HepG2 (cell line): ENCODE data around the gene RNF213. TPM values are rescaled to one million over a fixed set of nuclear protein-coding genes. Genes with fewer than 3 reads are reported as not detected.

Experiments
- ATF1 ChIP-seq: IDR thresholded peaks from 2 replicates; pipeline ENCODE4 v1.6.1; 2016; ENCODE audit warnings: mild to moderate bottlenecking, control low read depth
- HES4 ChIP-seq: sonication (generic); formaldehyde crosslinking; IDR thresholded peaks from 2 replicates; pipeline ENCODE4 v1.9.0; 2021; ENCODE audit warnings: mild to moderate bottlenecking, missing genetic modification reagents, borderline replicate concordance
- MEF2D ChIP-seq: sonication (generic); formaldehyde crosslinking; IDR thresholded peaks from 2 replicates; pipeline ENCODE4 v1.5.1; 2020; ENCODE audit warnings: mild to moderate bottlenecking, missing genetic modification reagents
- MIXL1 ChIP-seq: IDR thresholded peaks from 2 replicates; pipeline ENCODE4 v1.6.1; 2016
- MTA3 ChIP-seq: sonication (generic); formaldehyde crosslinking; IDR thresholded peaks from 2 replicates; pipeline ENCODE4 v1.4.0; 2020; ENCODE audit warnings: missing genetic modification reagents
- MYNN ChIP-seq: sonication (generic); formaldehyde crosslinking; IDR thresholded peaks from 2 replicates; pipeline ENCODE4 v1.4.0; 2020; ENCODE audit warnings: mild to moderate bottlenecking, low read depth, missing genetic modification reagents
- ZNF264 ChIP-seq: sonication (generic); formaldehyde crosslinking; IDR thresholded peaks from 2 replicates; pipeline ENCODE4 v1.4.0; 2020; ENCODE audit warnings: missing genetic modification reagents
- ZNF546 ChIP-seq: sonication (generic); formaldehyde crosslinking; conservative IDR thresholded peaks from 2 replicates; pipeline ENCODE4 v1.8.1; 2023; ENCODE audit warnings: mild to moderate bottlenecking, missing genetic modification reagents
- ZNF556 ChIP-seq: sonication (generic); formaldehyde crosslinking; IDR thresholded peaks from 2 replicates; pipeline ENCODE4 v1.4.0; 2020; ENCODE audit warnings: mild to moderate bottlenecking, missing genetic modification reagents, borderline replicate concordance
- ZSCAN31 ChIP-seq: sonication (generic); formaldehyde crosslinking; IDR thresholded peaks from 2 replicates; pipeline ENCODE4 v1.5.0; 2020; ENCODE audit warnings: low read depth, mild to moderate bottlenecking, missing genetic modification reagents
- polyA plus RNA-seq, 8 experiments: library from polyadenylated mRNA; depleted of rRNA in 3 of 8; stranded (reverse) in 7 of 8; unstranded in 1 of 8; fragments of >200 nt; fragmentation: Illumina TruSeq in 4 of 8; extraction: Trizol in 4 of 8; gene quantifications; 2 replicates each; pipeline versions ENCODE4 v1.2.1 to v1.2.3, GENCODE V29; 2011 to 2016; ENCODE audit warnings: low read depth in 4 of 8, missing spikeins in 1 of 8, mixed read lengths in 1 of 8; ENCODE audit not compliant: insufficient read depth in 1 of 8
- total RNA-seq, 5 experiments: library from RNA; depleted of rRNA; stranded (reverse); fragments of >200 nt; fragmentation: Illumina TruSeq; extraction: Trizol; gene quantifications; 2 replicates each; pipeline ENCODE4 v1.2.3, GENCODE V29; 2016; ENCODE audit warnings: low read depth in 1 of 5
- TF ChIP-seq, protein P1 (sequence below): sonication (generic); formaldehyde crosslinking; IDR thresholded peaks from 2 replicates; pipeline ENCODE4 v1.8.0; 2022; ENCODE audit warnings: missing genetic modification reagents, mild to moderate bottlenecking, inconsistent platforms, borderline replicate concordance
- TF ChIP-seq, protein P2 (sequence below): sonication (generic); formaldehyde crosslinking; IDR thresholded peaks from 2 replicates; pipeline ENCODE4 v1.4.0; 2020; ENCODE audit warnings: mild to moderate bottlenecking, missing genetic modification reagents
- TF ChIP-seq, protein P3 (sequence below): IDR thresholded peaks from 2 replicates; pipeline ENCODE4 v1.6.1; 2012; ENCODE audit warnings: low read length, improper control_type of control experiment
- TF ChIP-seq, protein P4 (sequence below): sonication (generic); formaldehyde crosslinking; IDR thresholded peaks from 2 replicates; pipeline ENCODE4 v1.4.0; 2020; ENCODE audit warnings: missing genetic modification reagents
- TF ChIP-seq, protein P5 (sequence below): IDR thresholded peaks from 2 replicates; pipeline ENCODE4 v1.4.0; 2020; ENCODE audit warnings: mild to moderate bottlenecking, missing genetic modification reagents
- TF ChIP-seq, protein P6 (sequence below): IDR thresholded peaks from 2 replicates; pipeline ENCODE4 v1.6.1; 2016; ENCODE audit warnings: missing compliant biosample characterization, missing genetic modification reagents, borderline replicate concordance

The RNF213 gene
- total and polyA plus RNA-seq, 2 of the 13 experiments (the other 11 are each of a cell fraction or from before 2014, with no cell fraction given), result 38.6 to 38.7 TPM

DNA sequence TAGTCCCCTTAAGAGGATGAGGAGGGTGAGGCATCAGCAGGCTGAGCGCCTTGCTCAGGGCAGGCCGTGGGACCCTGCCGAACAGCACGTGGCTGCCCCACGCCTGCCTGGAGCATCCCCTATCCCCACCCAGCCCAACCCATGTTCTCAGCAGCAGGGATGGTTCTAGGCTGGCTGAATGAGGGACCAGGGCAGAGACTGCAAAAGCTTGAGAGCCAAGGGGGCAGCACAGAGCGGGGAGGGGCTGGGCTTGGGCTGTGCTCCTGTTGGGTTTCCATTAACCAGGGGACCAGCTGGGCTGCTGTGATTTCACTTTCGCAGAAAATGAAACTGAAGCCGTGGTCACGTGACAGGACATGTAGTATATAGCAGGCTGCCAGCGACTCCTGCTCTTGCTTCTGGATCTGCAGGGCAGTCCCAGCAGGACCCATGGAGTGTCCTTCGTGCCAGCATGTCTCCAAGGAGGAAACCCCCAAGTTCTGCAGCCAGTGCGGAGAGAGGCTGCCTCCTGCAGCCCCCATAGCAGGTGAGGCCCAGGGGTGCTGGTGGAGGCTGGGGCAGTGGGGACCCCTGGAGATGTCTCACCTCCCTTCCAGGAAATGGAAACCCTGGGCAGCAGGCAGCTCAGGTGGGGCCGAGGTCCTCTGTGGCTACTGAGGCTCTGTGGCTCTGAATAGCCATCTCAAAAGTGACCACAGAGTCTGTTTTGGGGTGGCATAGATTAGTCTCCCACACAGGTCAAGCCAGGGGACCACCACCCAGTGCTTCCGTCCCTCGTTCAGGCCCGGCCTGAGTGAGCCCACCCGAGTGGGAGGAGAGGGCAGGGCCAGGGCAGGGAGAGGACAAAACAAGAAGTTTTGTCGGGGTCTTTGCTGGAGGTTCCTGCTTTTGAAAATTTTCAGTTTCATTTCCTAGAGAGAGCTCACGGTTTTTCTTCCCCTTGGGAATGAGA lies 2.9 kb downstream of the RNF213 start (continued):
- 0 out of 2 replicates have a peak, but pooled peaks have one; percentile 52 for TF ChIP-seq MYNN
- no peak for TF ChIP-seq ZNF546 (CRISPR knock-in tag)
- TF ChIP-seq ZSCAN31 (CRISPR knock-in tag), result peak; percentile 66; the same call in 1 of the 2 replicates
- TF ChIP-seq MIXL1 (CRISPR knock-in tag), result peak; percentile 69; the same call in 1 of the 2 replicates
- TF ChIP-seq ZNF264 (CRISPR knock-in tag), result no peak
- TF ChIP-seq, protein P1, sequence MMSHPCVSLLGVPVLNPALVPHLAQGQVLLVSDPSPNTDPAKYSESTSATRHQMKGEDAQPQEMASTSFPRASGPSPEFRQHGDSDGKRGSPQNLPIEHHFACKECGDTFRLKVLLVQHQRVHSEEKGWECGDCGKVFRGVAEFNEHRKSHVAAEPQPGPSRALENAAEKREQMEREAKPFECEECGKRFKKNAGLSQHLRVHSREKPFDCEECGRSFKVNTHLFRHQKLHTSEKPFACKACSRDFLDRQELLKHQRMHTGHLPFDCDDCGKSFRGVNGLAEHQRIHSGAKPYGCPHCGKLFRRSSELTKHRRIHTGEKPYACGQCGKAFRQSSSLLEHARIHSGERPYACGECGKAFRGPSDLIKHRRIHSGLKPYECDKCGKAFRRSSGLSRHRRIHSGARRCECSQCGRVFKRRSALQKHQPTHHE (CRISPR knock-in tag), result 0 out of 2 replicates have a peak, but pooled peaks have one; percentile 53
- TF ChIP-seq MTA3 (CRISPR knock-in tag), result no peak
- TF ChIP-seq HES4 (CRISPR knock-in tag), result peak; percentile 46; the same call in 1 of the 2 replicates
- TF ChIP-seq, protein P2, sequence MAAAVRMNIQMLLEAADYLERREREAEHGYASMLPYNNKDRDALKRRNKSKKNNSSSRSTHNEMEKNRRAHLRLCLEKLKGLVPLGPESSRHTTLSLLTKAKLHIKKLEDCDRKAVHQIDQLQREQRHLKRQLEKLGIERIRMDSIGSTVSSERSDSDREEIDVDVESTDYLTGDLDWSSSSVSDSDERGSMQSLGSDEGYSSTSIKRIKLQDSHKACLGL (CRISPR knock-in tag), result peak; percentile 77
- peak; percentile 76 for TF ChIP-seq MEF2D (CRISPR knock-in tag)
- TF ChIP-seq ZNF556, result peak; percentile 48; the same call in 1 of the 2 replicates
- TF ChIP-seq, protein P3, sequence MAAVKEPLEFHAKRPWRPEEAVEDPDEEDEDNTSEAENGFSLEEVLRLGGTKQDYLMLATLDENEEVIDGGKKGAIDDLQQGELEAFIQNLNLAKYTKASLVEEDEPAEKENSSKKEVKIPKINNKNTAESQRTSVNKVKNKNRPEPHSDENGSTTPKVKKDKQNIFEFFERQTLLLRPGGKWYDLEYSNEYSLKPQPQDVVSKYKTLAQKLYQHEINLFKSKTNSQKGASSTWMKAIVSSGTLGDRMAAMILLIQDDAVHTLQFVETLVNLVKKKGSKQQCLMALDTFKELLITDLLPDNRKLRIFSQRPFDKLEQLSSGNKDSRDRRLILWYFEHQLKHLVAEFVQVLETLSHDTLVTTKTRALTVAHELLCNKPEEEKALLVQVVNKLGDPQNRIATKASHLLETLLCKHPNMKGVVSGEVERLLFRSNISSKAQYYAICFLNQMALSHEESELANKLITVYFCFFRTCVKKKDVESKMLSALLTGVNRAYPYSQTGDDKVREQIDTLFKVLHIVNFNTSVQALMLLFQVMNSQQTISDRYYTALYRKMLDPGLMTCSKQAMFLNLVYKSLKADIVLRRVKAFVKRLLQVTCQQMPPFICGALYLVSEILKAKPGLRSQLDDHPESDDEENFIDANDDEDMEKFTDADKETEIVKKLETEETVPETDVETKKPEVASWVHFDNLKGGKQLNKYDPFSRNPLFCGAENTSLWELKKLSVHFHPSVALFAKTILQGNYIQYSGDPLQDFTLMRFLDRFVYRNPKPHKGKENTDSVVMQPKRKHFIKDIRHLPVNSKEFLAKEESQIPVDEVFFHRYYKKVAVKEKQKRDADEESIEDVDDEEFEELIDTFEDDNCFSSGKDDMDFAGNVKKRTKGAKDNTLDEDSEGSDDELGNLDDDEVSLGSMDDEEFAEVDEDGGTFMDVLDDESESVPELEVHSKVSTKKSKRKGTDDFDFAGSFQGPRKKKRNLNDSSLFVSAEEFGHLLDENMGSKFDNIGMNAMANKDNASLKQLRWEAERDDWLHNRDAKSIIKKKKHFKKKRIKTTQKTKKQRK, result no peak
- TF ChIP-seq, protein P4, sequence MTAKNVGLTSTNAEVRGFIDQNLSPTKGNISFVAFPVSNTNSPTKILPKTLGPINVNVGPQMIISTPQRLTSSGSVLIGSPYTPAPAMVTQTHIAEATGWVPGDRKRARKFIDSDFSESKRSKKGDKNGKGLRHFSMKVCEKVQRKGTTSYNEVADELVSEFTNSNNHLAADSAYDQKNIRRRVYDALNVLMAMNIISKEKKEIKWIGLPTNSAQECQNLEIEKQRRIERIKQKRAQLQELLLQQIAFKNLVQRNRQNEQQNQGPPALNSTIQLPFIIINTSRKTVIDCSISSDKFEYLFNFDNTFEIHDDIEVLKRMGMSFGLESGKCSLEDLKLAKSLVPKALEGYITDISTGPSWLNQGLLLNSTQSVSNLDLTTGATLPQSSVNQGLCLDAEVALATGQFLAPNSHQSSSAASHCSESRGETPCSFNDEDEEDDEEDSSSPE (CRISPR knock-in tag), result no peak
- TF ChIP-seq, protein P5, sequence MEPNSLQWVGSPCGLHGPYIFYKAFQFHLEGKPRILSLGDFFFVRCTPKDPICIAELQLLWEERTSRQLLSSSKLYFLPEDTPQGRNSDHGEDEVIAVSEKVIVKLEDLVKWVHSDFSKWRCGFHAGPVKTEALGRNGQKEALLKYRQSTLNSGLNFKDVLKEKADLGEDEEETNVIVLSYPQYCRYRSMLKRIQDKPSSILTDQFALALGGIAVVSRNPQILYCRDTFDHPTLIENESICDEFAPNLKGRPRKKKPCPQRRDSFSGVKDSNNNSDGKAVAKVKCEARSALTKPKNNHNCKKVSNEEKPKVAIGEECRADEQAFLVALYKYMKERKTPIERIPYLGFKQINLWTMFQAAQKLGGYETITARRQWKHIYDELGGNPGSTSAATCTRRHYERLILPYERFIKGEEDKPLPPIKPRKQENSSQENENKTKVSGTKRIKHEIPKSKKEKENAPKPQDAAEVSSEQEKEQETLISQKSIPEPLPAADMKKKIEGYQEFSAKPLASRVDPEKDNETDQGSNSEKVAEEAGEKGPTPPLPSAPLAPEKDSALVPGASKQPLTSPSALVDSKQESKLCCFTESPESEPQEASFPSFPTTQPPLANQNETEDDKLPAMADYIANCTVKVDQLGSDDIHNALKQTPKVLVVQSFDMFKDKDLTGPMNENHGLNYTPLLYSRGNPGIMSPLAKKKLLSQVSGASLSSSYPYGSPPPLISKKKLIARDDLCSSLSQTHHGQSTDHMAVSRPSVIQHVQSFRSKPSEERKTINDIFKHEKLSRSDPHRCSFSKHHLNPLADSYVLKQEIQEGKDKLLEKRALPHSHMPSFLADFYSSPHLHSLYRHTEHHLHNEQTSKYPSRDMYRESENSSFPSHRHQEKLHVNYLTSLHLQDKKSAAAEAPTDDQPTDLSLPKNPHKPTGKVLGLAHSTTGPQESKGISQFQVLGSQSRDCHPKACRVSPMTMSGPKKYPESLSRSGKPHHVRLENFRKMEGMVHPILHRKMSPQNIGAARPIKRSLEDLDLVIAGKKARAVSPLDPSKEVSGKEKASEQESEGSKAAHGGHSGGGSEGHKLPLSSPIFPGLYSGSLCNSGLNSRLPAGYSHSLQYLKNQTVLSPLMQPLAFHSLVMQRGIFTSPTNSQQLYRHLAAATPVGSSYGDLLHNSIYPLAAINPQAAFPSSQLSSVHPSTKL (CRISPR knock-in tag), result peak; percentile 50
- TF ChIP-seq, protein P6, sequence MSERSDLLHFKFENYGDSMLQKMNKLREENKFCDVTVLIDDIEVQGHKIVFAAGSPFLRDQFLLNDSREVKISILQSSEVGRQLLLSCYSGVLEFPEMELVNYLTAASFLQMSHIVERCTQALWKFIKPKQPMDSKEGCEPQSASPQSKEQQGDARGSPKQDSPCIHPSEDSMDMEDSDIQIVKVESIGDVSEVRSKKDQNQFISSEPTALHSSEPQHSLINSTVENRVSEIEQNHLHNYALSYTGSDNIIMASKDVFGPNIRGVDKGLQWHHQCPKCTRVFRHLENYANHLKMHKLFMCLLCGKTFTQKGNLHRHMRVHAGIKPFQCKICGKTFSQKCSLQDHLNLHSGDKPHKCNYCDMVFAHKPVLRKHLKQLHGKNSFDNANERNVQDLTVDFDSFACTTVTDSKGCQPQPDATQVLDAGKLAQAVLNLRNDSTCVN, result no peak
- no peak for TF ChIP-seq ATF1 (CRISPR knock-in tag)
